DMS153 (cell line): ENCODE measurements around the gene JAM2.
"Not testable (repeated sequence)": the region's sequence is repeated elsewhere in the genome, so short reads cannot be mapped to it uniquely, and the experiment has no call there.

ENCODE experiments used
- DNase-seq: peaks from one replicate; lab custom pipeline; 2025; lab: John Stamatoyannopoulos, UW

Gene JAM2

GRCh38 chr21:25638660-25639550 is at the start of gene JAM2:
Gene JAM2, plus strand, starts transcription at chr21:25639258. Its CDS starts 564 bp downstream, at chr21:25639822.
- no peak for DNase-seq

- DNase-seq = no peak
Observed at GRCh38 chr21:25589887-25590286, 49.2 kb upstream of the JAM2 start.

GRCh38 chr21:25607151-25608043 is 31.7 kb upstream of the JAM2 start, which contains the start of gene MRPL39:
Gene MRPL39, minus strand, starts transcription at chr21:25607481. Its CDS starts 6 bp downstream, at chr21:25607475.
- DNase-seq = peak; percentile 64

GRCh38 chr21:25608044-25608737 is 30.9 kb upstream of the JAM2 start:
- DNase-seq = peak; percentile 58

- DNase-seq = no peak
Observed at GRCh38 chr21:25614441-25614840, 24.6 kb upstream of the JAM2 start.

- DNase-seq = no peak
Observed at GRCh38 chr21:25615880-25616279, 23.2 kb upstream of the JAM2 start.

- no peak for DNase-seq
Observed at GRCh38 chr21:25619198-25619597, 19.9 kb upstream of the JAM2 start.

GRCh38 chr21:25624511-25624910 is 14.5 kb upstream of the JAM2 start:
- DNase-seq = no peak

GRCh38 chr21:25625036-25625435 is 14.0 kb upstream of the JAM2 start:
- no peak for DNase-seq

- DNase-seq = not testable (repeated sequence)
Observed at GRCh38 chr21:25625776-25626555, 13.1 kb upstream of the JAM2 start.

- no peak for DNase-seq
Observed at GRCh38 chr21:25626757-25627156, 12.3 kb upstream of the JAM2 start.

- DNase-seq = no peak
Observed at GRCh38 chr21:25632296-25632695, 6.8 kb upstream of the JAM2 start.

- DNase-seq = no peak
Observed at GRCh38 chr21:25635310-25635709, 3.7 kb upstream of the JAM2 start.

- DNase-seq = no peak
Observed at GRCh38 chr21:25636727-25637126, 2.3 kb upstream of the JAM2 start.

- no peak for DNase-seq
Observed at GRCh38 chr21:25637851-25638659, 1.0 kb upstream of the JAM2 start.

- no peak for DNase-seq
Observed at GRCh38 chr21:25639551-25640201, 618 bp downstream of the JAM2 start.

- no peak for DNase-seq
Observed at GRCh38 chr21:25640202-25640942, 1.3 kb downstream of the JAM2 start.

- no peak for DNase-seq
Observed at GRCh38 chr21:25640943-25641292, 1.9 kb downstream of the JAM2 start.

GRCh38 chr21:25643486-25643885 is 4.4 kb downstream of the JAM2 start:
- DNase-seq = no peak
